HEK293T (cell line): ENCODE results near the gene NELFE.

Experiments
- ARNT ChIP-seq: fragments of 450-650 bp; IDR thresholded peaks from 2 replicates; pipeline ENCODE4 v1.6.1; 2017; ENCODE audit warnings: mild to moderate bottlenecking
- BHLHE40 ChIP-seq: fragments of 450-650 bp; IDR thresholded peaks from 2 replicates; pipeline ENCODE4 v1.6.1; 2016; ENCODE audit warnings: mild to moderate bottlenecking, moderate library complexity, borderline replicate concordance
- CTBP1 ChIP-seq: fragments of 450-650 bp; IDR thresholded peaks from 2 replicates; pipeline ENCODE4 v1.6.1; 2016; ENCODE audit warnings: borderline replicate concordance
- FOXA1 ChIP-seq: fragments of 450-650 bp; IDR thresholded peaks from 2 replicates; pipeline ENCODE4 v1.6.1; 2016; ENCODE audit warnings: mild to moderate bottlenecking
- FOXM1 ChIP-seq: fragments of 450-650 bp; IDR thresholded peaks from 2 replicates; pipeline ENCODE4 v1.6.1; 2017; ENCODE audit warnings: mild to moderate bottlenecking, borderline replicate concordance
- HDGF ChIP-seq: fragments of 450-650 bp; IDR thresholded peaks from 2 replicates; pipeline ENCODE4 v1.6.1; 2017; ENCODE audit warnings: antibody characterized with exemption, borderline replicate concordance
- L3MBTL2 ChIP-seq: fragments of 450-650 bp; conservative IDR thresholded peaks from 2 replicates; pipeline ENCODE4 v1.6.1; 2016; ENCODE audit warnings: mild to moderate bottlenecking
- LEF1 ChIP-seq: fragments of 450-650 bp; IDR thresholded peaks from 2 replicates; pipeline ENCODE4 v1.6.1; 2017; ENCODE audit warnings: mild to moderate bottlenecking, borderline replicate concordance
- NFRKB ChIP-seq: fragments of 450-650 bp; IDR thresholded peaks from 2 replicates; pipeline ENCODE4 v1.6.1; 2016; ENCODE audit warnings: mild to moderate bottlenecking, moderate library complexity
- SP1 ChIP-seq: fragments of 450-650 bp; IDR thresholded peaks from 2 replicates; pipeline ENCODE4 v1.6.1; 2017
- SUZ12 ChIP-seq: fragments of 450-650 bp; IDR thresholded peaks from 2 replicates; pipeline ENCODE4 v1.6.1; 2016; ENCODE audit warnings: mild to moderate bottlenecking
- TARDBP ChIP-seq: fragments of 450-650 bp; IDR thresholded peaks from 2 replicates; pipeline ENCODE4 v1.6.1; 2016
- TF ChIP-seq, protein P1 (sequence below): fragments of 450-650 bp; IDR thresholded peaks from 2 replicates; pipeline ENCODE4 v1.6.1; 2016

GRCh38 chr6:31919624-31920303 lies 39.0 kb downstream of the NELFE start:
- TF ChIP-seq CTBP1: no peak
- no peak for TF ChIP-seq NFRKB
- no peak for TF ChIP-seq TARDBP
- TF ChIP-seq BHLHE40: no peak
- TF ChIP-seq SUZ12: no peak
- TF ChIP-seq ARNT: no peak
- TF ChIP-seq FOXA1: no peak
- TF ChIP-seq, protein P1, sequence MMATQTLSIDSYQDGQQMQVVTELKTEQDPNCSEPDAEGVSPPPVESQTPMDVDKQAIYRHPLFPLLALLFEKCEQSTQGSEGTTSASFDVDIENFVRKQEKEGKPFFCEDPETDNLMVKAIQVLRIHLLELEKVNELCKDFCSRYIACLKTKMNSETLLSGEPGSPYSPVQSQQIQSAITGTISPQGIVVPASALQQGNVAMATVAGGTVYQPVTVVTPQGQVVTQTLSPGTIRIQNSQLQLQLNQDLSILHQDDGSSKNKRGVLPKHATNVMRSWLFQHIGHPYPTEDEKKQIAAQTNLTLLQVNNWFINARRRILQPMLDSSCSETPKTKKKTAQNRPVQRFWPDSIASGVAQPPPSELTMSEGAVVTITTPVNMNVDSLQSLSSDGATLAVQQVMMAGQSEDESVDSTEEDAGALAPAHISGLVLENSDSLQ: no peak
- no peak for TF ChIP-seq FOXM1
- no peak for TF ChIP-seq HDGF
- TF ChIP-seq SP1: no peak
- no peak for TF ChIP-seq L3MBTL2
- TF ChIP-seq LEF1: no peak
